Tibial nerve (tissue), 4 donors: ENCODE measurements around the gene HECTD2. TPM values are rescaled to one million over a fixed set of nuclear protein-coding genes. Genes with fewer than 3 reads are reported as not detected.
"Not testable (repeated sequence)": the region's sequence is repeated elsewhere in the genome, so short reads cannot be mapped to it uniquely, and the experiment has no call there.

Experiments
- DNase-seq, 2 donors: peaks; one replicate each; pipeline ENCODE4 v3.0.0-alpha.2; 2019; ENCODE audit warnings: low spot score in 2 of 2
- H3K27ac ChIP-seq, 4 donors: fragments of 200-600 bp; sonication (generic) in 3 of 4; one replicate each; pipeline ENCODE4 v1.5.1; 2017 to 2019; ENCODE audit warnings: mild to moderate bottlenecking in 1 of 4
- H3K27me3 ChIP-seq, 2 donors: fragments of 200-600 bp; sonication (generic) in 1 of 2; one replicate each; pipeline versions ENCODE4 v1.5.1 to v1.6.0; 2017 to 2019
- H3K36me3 ChIP-seq, 3 donors: fragments of 200-600 bp; sonication (generic); one replicate each; pipeline ENCODE4 v1.5.1; 2018 to 2019
- H3K4me1 ChIP-seq, 4 donors: fragments of 200-600 bp; sonication (generic) in 3 of 4; one replicate each; pipeline ENCODE4 v1.5.1; 2017 to 2019
- H3K4me3 ChIP-seq, 4 donors: fragments of 200-600 bp; sonication (generic) in 3 of 4; one replicate each; pipeline ENCODE4 v1.5.1; 2017 to 2019; ENCODE audit warnings: mild to moderate bottlenecking in 1 of 4, moderate library complexity in 1 of 4
- H3K9me3 ChIP-seq, 4 donors: fragments of 200-600 bp; sonication (generic) in 3 of 4; one replicate each; pipeline ENCODE4 v1.5.1; 2017 to 2019
- CTCF ChIP-seq, 5 experiments: fragments of 200-600 bp in 3 of 5; fragments of 450-650 bp in 2 of 5; sonication (generic) in 3 of 5; IDR thresholded peaks; one replicate each; pipeline ENCODE4 v1.5.1; 2016 to 2019; ENCODE audit warnings: antibody characterized with exemption in 5 of 5, mild to moderate bottlenecking in 3 of 5, moderate library complexity in 2 of 5
- EP300 ChIP-seq, 2 donors: sonication (generic); formaldehyde crosslinking; IDR thresholded peaks; one replicate each; pipeline ENCODE4 v1.6.1; 2017; ENCODE audit warnings: antibody characterized with exemption in 2 of 2, mild to moderate bottlenecking in 1 of 2
- POLR2A ChIP-seq, 2 donors: fragments of 450-650 bp; IDR thresholded peaks; one replicate each; pipeline ENCODE4 v1.6.1; 2017; ENCODE audit warnings: antibody characterized with exemption in 2 of 2, mild to moderate bottlenecking in 2 of 2, moderate library complexity in 2 of 2
- WGBS, 2 donors: methylation state at CpG; one replicate each; pipeline ENCODE4 v1.1.5; 2018; 5-methylcytosine and 5-hydroxymethylcytosine counted together
- total RNA-seq, 4 donors: library from RNA; depleted of rRNA; stranded (reverse); fragments of >200 nt; gene quantifications; one replicate each; pipeline ENCODE4 v1.1.0, GENCODE V29; 2016

HECTD2 gene
- total RNA-seq, 4 donors from 2014 or later = 23.5 to 33.4 (median 26.1) TPM

- DNase-seq = no peak
- no peak for TF ChIP-seq EP300 (IDR thresholded peaks at IDR 0.05)
- TF ChIP-seq POLR2A (IDR thresholded peaks at IDR 0.05) = no peak
- no peak for TF ChIP-seq CTCF (IDR thresholded peaks at IDR 0.05)
- no peaks in the 10 kb centered on the region for H3K4me1 ChIP-seq
- no peak overlapping the region for H3K4me3 ChIP-seq
- H3K36me3 ChIP-seq = peaks cover 0 to 16% (median 0%) of the 10 kb centered on the region in 3 donors
- no peaks in the 10 kb centered on the region for H3K27me3 ChIP-seq
- peaks cover 0 to 14% (median 1%) of the 10 kb centered on the region in 4 donors for H3K9me3 ChIP-seq
- H3K27ac ChIP-seq = no peak overlapping the region
- 79 to 80% methylated on average over 1 of the region's 1 CpG for WGBS, 2 donors
Measured at GRCh38 chr10:91521439-91521838, 111.3 kb downstream of the HECTD2 start.

- DNase-seq = no peak
- 59 to 67% methylated on average over 4 of the region's 4 CpGs for WGBS, 2 donors
- TF ChIP-seq CTCF (IDR thresholded peaks at IDR 0.05) (no peak), EP300 (IDR thresholded peaks at IDR 0.05) (no peak), POLR2A (IDR thresholded peaks at IDR 0.05) (no peak)
Measured at GRCh38 chr10:91525896-91526712, 116.0 kb downstream of the HECTD2 start.

GRCh38 chr10:91528080-91528479 lies 117.9 kb downstream of the HECTD2 start:
- no peak for DNase-seq
- TF ChIP-seq EP300 (IDR thresholded peaks at IDR 0.05) = no peak
- no peak for TF ChIP-seq CTCF (IDR thresholded peaks at IDR 0.05)
- TF ChIP-seq POLR2A (IDR thresholded peaks at IDR 0.05) = no peak
- Histone ChIP-seq H3K4me1 (no peaks in the 10 kb centered on the region), H3K9me3 (no peaks in the 10 kb centered on the region), H3K4me3 (no peak overlapping the region), H3K27ac (no peak overlapping the region), H3K36me3 (no peaks in the 10 kb centered on the region), H3K27me3 (no peaks in the 10 kb centered on the region)
- 46 to 52% methylated on average over 3 to 4 of the region's 4 CpGs for WGBS, 2 donors

More at GRCh38 chr10:91525896-91526712, 116.0 kb downstream of the HECTD2 start:
- Histone ChIP-seq H3K9me3 (peaks cover 0 to 3% (median 0%) of the 10 kb centered on the region in 4 donors), H3K27ac (no peak overlapping the region), H3K36me3 (no peaks in the 10 kb centered on the region), H3K27me3 (no peaks in the 10 kb centered on the region), H3K4me3 (no peak overlapping the region), H3K4me1 (no peaks in the 10 kb centered on the region)

GRCh38 chr10:91528768-91529167 lies 118.6 kb downstream of the HECTD2 start:
- WGBS, 2 donors = 100% methylated on average over 1 of the region's 1 CpG
- Histone ChIP-seq H3K9me3 (no peaks in the 10 kb centered on the region), H3K27me3 (no peaks in the 10 kb centered on the region), H3K4me3 (no peak overlapping the region), H3K4me1 (no peaks in the 10 kb centered on the region), H3K27ac (no peak overlapping the region), H3K36me3 (no peaks in the 10 kb centered on the region)
- no peak for TF ChIP-seq POLR2A (IDR thresholded peaks at IDR 0.05)
- no peak for TF ChIP-seq EP300 (IDR thresholded peaks at IDR 0.05)
- no peak for TF ChIP-seq CTCF (IDR thresholded peaks at IDR 0.05)
- no peak for DNase-seq

- DNase-seq, H3K36me3 ChIP-seq, H3K4me1 ChIP-seq, H3K27me3 ChIP-seq, H3K9me3 ChIP-seq, H3K27ac ChIP-seq, H3K4me3 ChIP-seq: not testable (repeated sequence)
- 100% methylated on average over 1 of the region's 1 CpG; no CpG with 5 or more reads in 1 of the 2 donors for WGBS, 2 donors
Measured at GRCh38 chr10:91534789-91535188, 124.6 kb downstream of the HECTD2 start.
